ENCODE measurements around the gene CLTC. TPM values are rescaled to one million over a fixed set of nuclear protein-coding genes. Genes with fewer than 3 reads are reported as not detected.

Gene CLTC
- total RNA-seq, result 448 and 503 TPM in 2 replicates

DNA sequence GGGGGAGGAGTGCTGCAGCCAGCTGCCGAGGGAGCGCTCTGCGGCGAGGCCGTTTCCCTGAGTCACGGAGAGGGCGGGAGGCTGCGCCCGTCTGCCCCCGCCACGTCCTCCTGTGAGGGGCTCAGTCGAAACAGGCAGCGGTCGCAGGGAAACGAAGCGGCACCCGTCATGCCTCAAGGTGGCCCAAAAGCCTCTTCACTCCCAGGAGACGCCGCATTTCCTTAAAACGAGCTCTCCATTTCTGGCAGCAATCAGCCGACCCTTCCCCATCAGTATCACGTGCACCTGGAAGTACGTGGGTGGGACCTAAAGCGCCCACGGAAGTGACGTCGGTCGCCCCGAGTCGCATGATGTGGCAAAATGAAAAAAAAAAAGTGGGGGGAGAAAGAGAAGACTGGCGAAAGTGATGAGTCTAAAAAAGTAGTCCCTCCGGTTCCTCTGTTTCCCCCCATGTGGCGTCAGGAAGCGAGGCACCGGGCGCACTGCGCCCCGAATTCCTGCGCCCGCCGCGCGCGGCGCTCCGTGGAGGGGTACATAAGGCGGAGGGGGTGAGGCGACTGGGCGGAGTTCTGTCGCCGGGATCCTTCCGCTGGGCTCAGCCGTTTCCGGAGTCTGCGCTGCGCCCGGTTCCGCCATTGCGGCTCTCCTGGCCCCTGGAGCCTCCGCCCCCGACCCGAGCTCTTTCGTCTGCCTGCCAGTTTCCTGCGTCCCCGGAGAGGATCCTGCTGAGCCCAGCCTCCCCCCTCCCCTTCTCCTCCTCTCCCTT lies at the start of gene CLTC:
Gene CLTC, plus strand, starts transcription at position 598 of the 766 bp plus-strand sequence. CDS start 237 bp downstream, outside the sequence.

DNA sequence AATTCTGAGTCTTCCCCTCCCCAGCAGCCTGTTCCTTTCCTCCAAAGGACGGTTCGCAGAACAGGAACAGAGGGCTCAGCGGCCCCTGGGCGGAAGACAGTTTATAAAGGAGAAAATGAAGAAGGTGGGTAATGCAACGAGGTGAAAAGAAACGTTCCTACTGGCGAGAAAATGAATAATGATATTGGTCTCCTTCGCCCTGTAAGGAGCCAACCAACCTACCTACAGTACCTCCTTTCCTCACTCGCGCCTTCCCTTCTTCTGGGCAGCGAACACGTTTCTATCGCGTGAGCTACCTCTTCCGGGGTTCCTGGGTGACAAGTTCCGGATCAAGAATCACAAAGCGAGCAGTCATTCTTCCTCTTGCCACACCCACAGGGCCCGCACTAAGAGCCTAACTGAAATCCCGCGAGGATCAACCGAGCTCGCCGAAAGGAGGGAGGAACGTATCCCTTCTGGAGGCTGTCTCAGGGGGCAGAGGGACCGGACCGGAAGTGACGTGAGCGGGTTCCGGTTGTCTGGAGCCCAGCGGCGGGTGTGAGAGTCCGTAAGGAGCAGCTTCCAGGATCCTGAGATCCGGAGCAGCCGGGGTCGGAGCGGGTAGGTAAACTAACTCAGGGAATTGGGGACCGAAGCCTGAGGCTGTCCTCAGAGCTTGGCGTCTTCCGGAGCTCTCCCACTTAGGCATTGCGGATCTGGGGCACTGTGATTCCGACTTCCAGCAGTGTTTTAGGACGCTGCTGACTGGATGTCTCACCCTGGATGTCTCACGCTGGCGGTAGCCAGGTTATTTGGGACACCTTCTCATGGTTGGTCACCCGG lies 87.7 kb downstream of the CLTC start, which contains the start of the genes PTRH2 and VMP1:
Gene PTRH2, minus strand, starts transcription at position 282 of the 822 bp plus-strand sequence. CDS start 9,452 bp downstream, outside the sequence.
Gene VMP1, plus strand, starts transcription at position 506 of the 822 bp plus-strand sequence. CDS start 23,793 bp downstream, outside the sequence.

Other genes with a start within 250 kb of the CLTC start
- 55.1 and 62.3 TPM in 2 replicates for gene DHX40, start 54.3 kb upstream of the CLTC start, total RNA-seq
- gene PTRH2, start 87.5 kb downstream of the CLTC start, total RNA-seq, result 16.3 and 30.8 TPM in 2 replicates
- gene VMP1, start 87.8 kb downstream of the CLTC start, total RNA-seq, result 172 and 244 TPM in 2 replicates

All from aortic smooth muscle cell (primary cell).